ENCODE results near the gene DPYD. TPM values are rescaled to one million over a fixed set of nuclear protein-coding genes. Genes with fewer than 3 reads are reported as not detected.

DPYD gene
- polyA plus RNA-seq, 1 of the 3 experiments (the other 2 are of a cell fraction) = 23.0 TPM

- WGBS (ENCODE audit: low lambda C conversion rate) = 82% methylated on average over 6 of the region's 6 CpGs
- POLR2A ChIA-PET = no interaction called here
Measured at GRCh38 chr1:97337250-97338030, 583.4 kb downstream of the DPYD start.

GRCh38 chr1:97334454-97334853 is 586.4 kb downstream of the DPYD start:
- CTCF ChIA-PET = interaction anchor here (1.2 kb wide), 1 partner anchor 41 kb away, joined by 3 read pairs; no protein-coding TSS in a partner anchor
- no peak overlapping the region for H3K4me2 ChIP-seq
- WGBS (ENCODE audit: low lambda C conversion rate) = 76% methylated on average over 4 of the region's 4 CpGs
- no peaks in the 10 kb centered on the region for H3K27me3 ChIP-seq (ENCODE audit: insufficient read depth)
- peak overlapping the region; percentile 48 to 64; a peak in 3 of 4 replicates for H3K27ac ChIP-seq (ENCODE audit: low read depth in 2 of 2, low read length in 1 of 2)
- H3K79me2 ChIP-seq (ENCODE audit: insufficient read depth) = no peaks in the 10 kb centered on the region; the same call in 1 of the 2 replicates
- no peaks in the 10 kb centered on the region for H3K9me2 ChIP-seq
- no peak for DNase-seq
- H3K9me3 ChIP-seq = no peaks in the 10 kb centered on the region
- no peak overlapping the region for H2AFZ ChIP-seq (ENCODE audit: low read depth)
- H3K9ac ChIP-seq = no peak overlapping the region
- H3K36me3 ChIP-seq (replicated peaks in 1 of 2; ENCODE audit: control insufficient read depth in 1 of 2, insufficient read depth in 2 of 2, low read length in 1 of 2) = no peaks in the 10 kb centered on the region
- peaks cover 24% of the 10 kb centered on the region for H3F3A ChIP-seq (replicated peaks; ENCODE audit: insufficient read depth)
- POLR2A ChIA-PET = no interaction called here
- no peaks in the 10 kb centered on the region for H4K20me1 ChIP-seq (ENCODE audit: insufficient read depth)
- peaks cover 3 to 36% of the 10 kb centered on the region in 2 experiments for H3K4me1 ChIP-seq (ENCODE audit: control insufficient read depth in 1 of 2, insufficient read depth in 2 of 2, low read depth in 1 of 2, low read length in 1 of 2)
- H3K4me3 ChIP-seq (ENCODE audit: low read depth in 2 of 2, low read length in 1 of 2) = no peak overlapping the region
- no peak for TF ChIP-seq ZBTB33 (IDR thresholded peaks at IDR 0.05; ENCODE audit: borderline replicate concordance, low read depth)
- TF ChIP-seq TAF1 (IDR thresholded peaks at IDR 0.05; ENCODE audit: borderline replicate concordance, low read depth, low read length) = no peak
- peak; percentile 61 for TF ChIP-seq JUND (IDR thresholded peaks at IDR 0.05)
- no peak for TF ChIP-seq MXI1 (IDR thresholded peaks at IDR 0.05; ENCODE audit: low read depth, low read length)
- no peak for TF ChIP-seq YY1 (IDR thresholded peaks at IDR 0.05; ENCODE audit: low read depth)
- no peak for TF ChIP-seq NRF1 (IDR thresholded peaks at IDR 0.05; ENCODE audit: low read depth, low read length)
- TF ChIP-seq IRF3 (IDR thresholded peaks at IDR 0.05; ENCODE audit: low read depth, low read length) = no peak
- no peak for TF ChIP-seq RFX5 (IDR thresholded peaks at IDR 0.05; ENCODE audit: low read length)
- TF ChIP-seq RXRA (IDR thresholded peaks at IDR 0.05; ENCODE audit: borderline replicate concordance, low read depth) = no peak
- no peak for TF ChIP-seq CHD2 (IDR thresholded peaks at IDR 0.05; ENCODE audit: low read length, partially characterized antibody)
- TF ChIP-seq MAX (IDR thresholded peaks at IDR 0.05; ENCODE audit: low read depth) = no peak
- TF ChIP-seq USF2 (IDR thresholded peaks at IDR 0.05; ENCODE audit: borderline replicate concordance, low read depth, low read length) = no peak
- TF ChIP-seq MEF2A (IDR thresholded peaks at IDR 0.05; ENCODE audit: borderline replicate concordance, low read depth) = peak; percentile 24; the same call in 1 of the 2 replicates
- no peak for TF ChIP-seq SMC3 (IDR thresholded peaks at IDR 0.05; ENCODE audit: low read depth, low read length)
- no peak for TF ChIP-seq FOXJ3 (CRISPR knock-in tag; IDR thresholded peaks at IDR 0.05)
- TF ChIP-seq EP300 (IDR thresholded peaks at IDR 0.05; ENCODE audit: borderline replicate concordance in 1 of 2, low read depth in 1 of 2, low read length in 1 of 2) = peak in 1 of 2 experiments; percentile 60; a peak in 2 of 4 replicates
- TF ChIP-seq USF1 (IDR thresholded peaks at IDR 0.05; ENCODE audit: borderline replicate concordance, low read depth) = no peak
- TF ChIP-seq RAD21 (IDR thresholded peaks at IDR 0.05; ENCODE audit: low read length) = no peak
- no peak for TF ChIP-seq RCOR1 (IDR thresholded peaks at IDR 0.05; ENCODE audit: low read length)
- peak; percentile 88 for TF ChIP-seq NFIC (IDR thresholded peaks at IDR 0.05; ENCODE audit: borderline replicate concordance)
- TF ChIP-seq TEAD4 (IDR thresholded peaks at IDR 0.05; ENCODE audit: borderline replicate concordance, insufficient read depth) = peak; percentile 36; the same call in 1 of the 2 replicates

More at GRCh38 chr1:97337250-97338030, 583.4 kb downstream of the DPYD start:
- Histone ChIP-seq H4K20me1 (ENCODE audit: insufficient read depth) (no peaks in the 10 kb centered on the region), H3K4me3 (ENCODE audit: low read depth in 2 of 2, low read length in 1 of 2) (no peak overlapping the region), H3K9me3 (no peaks in the 10 kb centered on the region), H3K4me2 (no peak overlapping the region), H2AFZ (ENCODE audit: low read depth) (no peak overlapping the region), H3K9me2 (no peaks in the 10 kb centered on the region), H3K27me3 (ENCODE audit: insufficient read depth) (no peaks in the 10 kb centered on the region), H3K27ac (ENCODE audit: low read depth in 2 of 2, low read length in 1 of 2) (no peak overlapping the region), H3K4me1 (ENCODE audit: control insufficient read depth in 1 of 2, insufficient read depth in 2 of 2, low read depth in 1 of 2, low read length in 1 of 2) (peaks cover 3 to 37% of the 10 kb centered on the region in 2 experiments), H3K79me2 (ENCODE audit: insufficient read depth) (no peaks in the 10 kb centered on the region; the same call in 1 of the 2 replicates), H3F3A (replicated peaks; ENCODE audit: insufficient read depth) (peaks cover 27% of the 10 kb centered on the region), H3K36me3 (replicated peaks in 1 of 2; ENCODE audit: control insufficient read depth in 1 of 2, insufficient read depth in 2 of 2, low read length in 1 of 2) (peaks cover 0 to 7% of the 10 kb centered on the region in 2 experiments), H3K9ac (no peak overlapping the region)
- TF ChIP-seq EZH2phosphoT487 (IDR thresholded peaks at IDR 0.05; ENCODE audit: borderline replicate concordance, low read depth) (no peak), POLR2AphosphoS5 (IDR thresholded peaks at IDR 0.05; ENCODE audit: low read depth, low read length) (no peak), SMC3 (IDR thresholded peaks at IDR 0.05; ENCODE audit: low read depth, low read length) (no peak), TEAD4 (IDR thresholded peaks at IDR 0.05; ENCODE audit: borderline replicate concordance, insufficient read depth) (no peak)
- no peak for DNase-seq
- CTCF ChIA-PET = interaction anchor here (0.7 kb wide), 1 partner anchor 22 kb away, joined by 3 read pairs; no protein-coding TSS in a partner anchor
